HCT116 (cell line): ENCODE results near the gene GYS1. TPM values are rescaled to one million over a fixed set of nuclear protein-coding genes. Genes with fewer than 3 reads are reported as not detected.

Experiments used
- ATAC-seq: fragments of 200-7000 bp; cut with Tn5 transposase; 2 replicates; pipeline ENCODE4 v1.9.1; 2020; ENCODE audit warnings: mild to moderate bottlenecking, moderate library complexity
- BruUV-seq: library from RNA; stranded (reverse); fragments of 400-500 nt; replicated peaks from 2 replicates; lab custom pipeline; 2021; lab: Mats Ljungman, UMichigan
- CTCF ChIA-PET: fragments of 300-600 bp; sonication (Branson Sonifier 250); formaldehyde crosslinking; loops from one replicate; lab custom pipeline; 2021; ENCODE audit warnings: antibody characterized with exemption; lab: Charles Lee
- POLR2A ChIA-PET: fragments of 300-600, 350-600 bp; sonication (Branson Sonifier 250); formaldehyde crosslinking; loops from one replicate; lab custom pipeline; 2021; ENCODE audit warnings: antibody characterized with exemption; lab: Charles Lee
- RAD21 ChIA-PET, 2 experiments: fragments of 300-600 bp; sonication (Branson Sonifier 250); formaldehyde crosslinking; loops; one replicate each; lab custom pipeline; 2023; ENCODE audit warnings: low total read pairs in 2 of 2; ENCODE audit not compliant: uncharacterized antibody in 2 of 2, unreplicated experiment in 2 of 2, low non-redundant PET in 1 of 2; lab: Charles Lee
- DNase-seq: peaks from one replicate; pipeline ENCODE4 v3.0.0-alpha.2; 2010; ENCODE audit warnings: low read depth, low spot score
- H2AFZ ChIP-seq: fragments of 200-600 bp; shearing (Covaris generic), sonication (generic); 2 replicates; pipeline ENCODE4 v1.6.1; 2017; ENCODE audit warnings: low read depth, mixed run types, mixed read lengths, antibody characterized with exemption, low read length; ENCODE audit not compliant: poor library complexity, severe bottlenecking
- H3K27ac ChIP-seq: 2 replicates; pipeline ENCODE4 v1.5.1; 2012; ENCODE audit warnings: low read depth, low read length
- H3K27me3 ChIP-seq: fragments of 200-600 bp; sonication (generic); 2 replicates; pipeline ENCODE4 v1.6.1; 2016; ENCODE audit warnings: mixed run types, low read length, mixed read lengths; ENCODE audit not compliant: insufficient read depth
- H3K36me3 ChIP-seq, 2 experiments: fragments of 200-500 bp in 1 of 2; fragments of 200-600 bp in 1 of 2; sonication (Bioruptor generic) in 1 of 2; sonication (generic) in 1 of 2; 2 replicates each; pipeline versions ENCODE4 v1.5.1 to v1.6.1; 2014 to 2016; ENCODE audit warnings: low read length in 2 of 2, inconsistent platforms in 1 of 2, mixed read lengths in 1 of 2, mixed run types in 1 of 2; ENCODE audit not compliant: insufficient read depth in 2 of 2, control insufficient read depth in 1 of 2
- H3K4me1 ChIP-seq, 2 experiments: fragments of 200-600 bp in 1 of 2; sonication (generic) in 1 of 2; 2 replicates each; pipeline versions ENCODE4 v1.5.1 to v1.6.1; 2012 to 2017; ENCODE audit warnings: low read length in 2 of 2, inconsistent platforms in 1 of 2, mild to moderate bottlenecking in 1 of 2, mixed read lengths in 1 of 2, mixed run types in 1 of 2, moderate library complexity in 1 of 2; ENCODE audit not compliant: insufficient read depth in 2 of 2, control insufficient read depth in 1 of 2
- H3K4me2 ChIP-seq: fragments of 200-600 bp; sonication (generic); 2 replicates; pipeline ENCODE4 v1.6.1; 2017; ENCODE audit warnings: mixed run types, low read length, mixed read lengths
- H3K4me3 ChIP-seq, 2 experiments: fragments of 200-600 bp in 1 of 2; sonication (generic) in 1 of 2; replicated peaks in 1 of 2; 2 replicates each; pipeline ENCODE4 v1.5.1; 2011 to 2016; ENCODE audit warnings: low read length in 2 of 2, control low read depth in 1 of 2, low read depth in 1 of 2, mild to moderate bottlenecking in 1 of 2, mixed read lengths in 1 of 2, mixed run types in 1 of 2
- H3K79me2 ChIP-seq: fragments of 200-600 bp; sonication (generic); 2 replicates; pipeline ENCODE4 v1.6.1; 2017; ENCODE audit warnings: mild to moderate bottlenecking, mixed run types, low read length, moderate library complexity, mixed read lengths; ENCODE audit not compliant: insufficient read depth
- H3K9ac ChIP-seq: fragments of 200-600 bp; sonication (generic); 2 replicates; pipeline ENCODE4 v1.6.1; 2016; ENCODE audit warnings: low read length, mixed read lengths
- H3K9me2 ChIP-seq: fragments of 200-600 bp; sonication (generic), shearing (Covaris generic); 2 replicates; pipeline ENCODE4 v1.6.1; 2017; ENCODE audit warnings: mixed run types, mild to moderate bottlenecking, moderate library complexity; ENCODE audit not compliant: insufficient read depth
- H3K9me3 ChIP-seq, 2 experiments: fragments of 200-500 bp in 1 of 2; fragments of 200-600 bp in 1 of 2; sonication (Bioruptor generic) in 1 of 2; sonication (generic) in 1 of 2; 2 replicates each; pipeline ENCODE4 v1.6.1; 2014 to 2017; ENCODE audit warnings: low read length in 2 of 2, mixed read lengths in 2 of 2, inconsistent platforms in 1 of 2, low read depth in 1 of 2, mild to moderate bottlenecking in 1 of 2, mixed run types in 1 of 2, moderate library complexity in 1 of 2; ENCODE audit not compliant: control insufficient read depth in 1 of 2, insufficient read depth in 1 of 2
- H4K20me1 ChIP-seq: fragments of 200-600 bp; sonication (generic), shearing (Covaris generic); 2 replicates; pipeline ENCODE4 v1.6.1; 2017; ENCODE audit warnings: mixed run types, mild to moderate bottlenecking, moderate library complexity; ENCODE audit not compliant: insufficient read depth
- ATF3 ChIP-seq: IDR thresholded peaks from 2 replicates; pipeline ENCODE4 v1.6.1; 2012
- EGR1 ChIP-seq: IDR thresholded peaks from 2 replicates; pipeline ENCODE4 v1.6.1; 2012; ENCODE audit warnings: low read depth
- ELF1 ChIP-seq: IDR thresholded peaks from 2 replicates; pipeline ENCODE4 v1.6.1; 2012; ENCODE audit warnings: low read depth, borderline replicate concordance
- JUND ChIP-seq: IDR thresholded peaks from 2 replicates; pipeline ENCODE4 v1.6.1; 2012
- MAX ChIP-seq: IDR thresholded peaks from 2 replicates; pipeline ENCODE4 v1.6.1; 2012
- POLR2A ChIP-seq: IDR thresholded peaks from 2 replicates; pipeline ENCODE4 v1.7.0; 2011; ENCODE audit warnings: borderline replicate concordance; ENCODE audit not compliant: insufficient read depth, insufficient read length; ENCODE audit errors: extremely low read depth
- POLR2AphosphoS5 ChIP-seq: IDR thresholded peaks from 2 replicates; pipeline ENCODE4 v1.6.1; 2011; ENCODE audit warnings: mild to moderate bottlenecking, low read depth, low read length, moderate library complexity
- RAD21 ChIP-seq: IDR thresholded peaks from 2 replicates; pipeline ENCODE4 v1.6.1; 2012; ENCODE audit warnings: low read depth, mild to moderate bottlenecking
- SP1 ChIP-seq: IDR thresholded peaks from 2 replicates; pipeline ENCODE4 v1.6.1; 2012; ENCODE audit warnings: low read depth
- SRF ChIP-seq: IDR thresholded peaks from 2 replicates; pipeline ENCODE4 v1.6.1; 2012; ENCODE audit warnings: low read depth
- TCF7L2 ChIP-seq: IDR thresholded peaks from 2 replicates; pipeline ENCODE4 v1.7.0; 2011; ENCODE audit warnings: borderline replicate concordance, inconsistent platforms; ENCODE audit not compliant: insufficient read depth, insufficient read length; ENCODE audit errors: extremely low read depth
- YY1 ChIP-seq: IDR thresholded peaks from 2 replicates; pipeline ENCODE4 v1.6.1; 2011; ENCODE audit warnings: low read length, low read depth, moderate library complexity, mild to moderate bottlenecking; ENCODE audit not compliant: insufficient replicate concordance; ENCODE audit errors: extremely low read depth
- ZBTB33 ChIP-seq: IDR thresholded peaks from 2 replicates; pipeline ENCODE4 v1.6.1; 2011; ENCODE audit warnings: mild to moderate bottlenecking, low read length, moderate library complexity; ENCODE audit not compliant: insufficient replicate concordance; ENCODE audit errors: extremely low read depth
- ZFX ChIP-seq: fragments of 450-650 bp; IDR thresholded peaks from 2 replicates; pipeline ENCODE4 v1.6.1; 2017
- ZNF274 ChIP-seq: fragments of 200-500 bp; sonication (Bioruptor generic); IDR thresholded peaks from 2 replicates; pipeline ENCODE4 v1.6.1; 2014; ENCODE audit warnings: mild to moderate bottlenecking, low read depth, low read length, inconsistent platforms
- intact Hi-C: fragments of 100-400 bp; cut with micrococcal nuclease; formaldehyde crosslinking; loops from 2 replicates; pipeline ENCODE4 v1.10.0; 2022
- total RNA-seq: library from RNA; stranded (reverse); gene quantifications from one replicate; pipeline ENCODE4 v1.2.1, GENCODE V29; 2021; ENCODE audit not compliant: unreplicated experiment

The GYS1 gene
- total RNA-seq, 1 experiment from 2014 or later: 50.7 TPM

- H3K9me3 ChIP-seq: no peaks in the 10 kb centered on the region
- intact Hi-C loops: no loop called here
- H3K4me2 ChIP-seq: peak overlapping the region; percentile 83; the same call in 1 of the 2 replicates
- no peak for ATAC-seq
- no peak overlapping the region for H2AFZ ChIP-seq
- no peak overlapping the region for H3K4me3 ChIP-seq
- H3K27ac ChIP-seq: peak overlapping the region; percentile 98
- H3K27me3 ChIP-seq: no peaks in the 10 kb centered on the region
- ChIA-PET CTCF (interaction anchor here (1.2 to 1.3 kb wide), 2 partner anchors 9 to 32 kb away, joined by 3 to 8 read pairs; partner anchors contain the start of gene RUVBL2), POLR2A (interaction anchor here (0.6 to 1.5 kb wide), 6 partner anchors 9 to 89 kb away, joined by 3 to 12 read pairs (median 4); partner anchors contain the start of genes DHDH, GYS1, NUCB1 and PPP1R15A), RAD21 (no interaction called here)
- DNase-seq: no peak
- peaks cover 3% of the 10 kb centered on the region; the same call in 1 of the 2 replicates for H4K20me1 ChIP-seq
- peaks cover 35 to 51% of the 10 kb centered on the region in 2 experiments for H3K4me1 ChIP-seq
- no peaks in the 10 kb centered on the region for H3K9me2 ChIP-seq
- no TSS peak for BruUV-seq
- H3K79me2 ChIP-seq: peaks cover 14% of the 10 kb centered on the region
- TF ChIP-seq ATF3: no peak
- TF ChIP-seq RAD21: no peak
- no peak for TF ChIP-seq ZNF274
- H3K36me3 ChIP-seq: peaks cover 0 to 7% of the 10 kb centered on the region in 2 experiments; a peak in 1 of 4 replicates
- no peak overlapping the region for H3K9ac ChIP-seq
These were observed 32.0 kb downstream of the GYS1 start for GRCh38 chr19:48961051-48961649.

- H3K4me1 ChIP-seq: peaks cover 38 to 54% of the 10 kb centered on the region in 2 experiments
- no peak overlapping the region for H2AFZ ChIP-seq
- no TSS peak for BruUV-seq
- peaks cover 16% of the 10 kb centered on the region for H3K79me2 ChIP-seq
- ChIA-PET POLR2A (interaction anchor here (0.6 kb wide), 1 partner anchor 971 kb away, joined by 4 read pairs; no protein-coding TSS in a partner anchor), CTCF (interaction anchor here (0.8 to 1.1 kb wide), 2 partner anchors 11 to 34 kb away, joined by 3 to 4 read pairs; partner anchors contain the start of genes GYS1 and RUVBL2), RAD21 (interaction anchor here in 1 of 2 experiments (0.7 kb wide), 1 partner anchor 201 kb away, joined by 6 read pairs; no protein-coding TSS in a partner anchor)
- H3K9ac ChIP-seq: no peak overlapping the region
- H3K4me2 ChIP-seq: no peak overlapping the region
- no peaks in the 10 kb centered on the region for H3K27me3 ChIP-seq
- intact Hi-C loops: no loop called here
- H4K20me1 ChIP-seq: no peaks in the 10 kb centered on the region
- DNase-seq (no peak), ATAC-seq (no peak)
- peaks cover 0 to 4% of the 10 kb centered on the region in 2 experiments; a peak in 1 of 4 replicates for H3K36me3 ChIP-seq
- H3K27ac ChIP-seq: no peak overlapping the region
- no peaks in the 10 kb centered on the region for H3K9me3 ChIP-seq
- no peak overlapping the region for H3K4me3 ChIP-seq
- no peaks in the 10 kb centered on the region for H3K9me2 ChIP-seq
- no peak for TF ChIP-seq SP1
- TF ChIP-seq ELF1: no peak
- TF ChIP-seq MAX: no peak
- TF ChIP-seq POLR2AphosphoS5: no peak
- no peak for TF ChIP-seq POLR2A
- no peak for TF ChIP-seq ZBTB33
- TF ChIP-seq RAD21: no peak
- TF ChIP-seq JUND: no peak
- no peak for TF ChIP-seq TCF7L2
- TF ChIP-seq ZFX: no peak
- TF ChIP-seq SRF: no peak
- no peak for TF ChIP-seq YY1
- no peak for TF ChIP-seq EGR1
These were observed 33.5 kb downstream of the GYS1 start for GRCh38 chr19:48959341-48960239.
